ENCODE measurements around the gene PROSER3. TPM values are rescaled to one million over a fixed set of nuclear protein-coding genes. Genes with fewer than 3 reads are reported as not detected.

PROSER3 gene
- total and polyA plus RNA-seq, 2 of the 13 experiments (the other 11 are each of a cell fraction or from before 2014, with no cell fraction given): 5.1 to 5.7 TPM

GRCh38 chr19:35783469-35784434 is 25.8 kb downstream of the PROSER3 start (continued):
- TF ChIP-seq ZNF891 (CRISPR knock-in tag; IDR thresholded peaks at IDR 0.05): no peak
- TF ChIP-seq JUND (CRISPR knock-in tag; IDR thresholded peaks at IDR 0.05): peak; percentile 73
- TF ChIP-seq SMC3 (IDR thresholded peaks at IDR 0.05; ENCODE audit: low read length): no peak
- TF ChIP-seq ZNF264 (CRISPR knock-in tag; IDR thresholded peaks at IDR 0.05): no peak
- peak; percentile 45; the same call in 1 of the 2 replicates for TF ChIP-seq RXRB (CRISPR knock-in tag; IDR thresholded peaks at IDR 0.05; ENCODE audit: borderline replicate concordance)
- TF ChIP-seq AGO2 (optimal IDR thresholded peaks at IDR 0.05; ENCODE audit: low read depth, low read length): no peak
- peak; percentile 74 to 88; a peak in 3 of 4 replicates for TF ChIP-seq NR2F1 (CRISPR knock-in tag; IDR thresholded peaks at IDR 0.05)
- TF ChIP-seq ZNF263 (CRISPR knock-in tag; IDR thresholded peaks at IDR 0.05): peak; percentile 92
- TF ChIP-seq ZMYM3 (CRISPR knock-in tag; IDR thresholded peaks at IDR 0.05): no peak
- TF ChIP-seq BORCS8-MEF2B (CRISPR knock-in tag; IDR thresholded peaks at IDR 0.05): no peak
- no peak for TF ChIP-seq ZBTB25 (CRISPR knock-in tag; IDR thresholded peaks at IDR 0.05)
- no peak for TF ChIP-seq ZNF224 (CRISPR knock-in tag; IDR thresholded peaks at IDR 0.05)
- TF ChIP-seq CHD4 (IDR thresholded peaks at IDR 0.05; ENCODE audit: borderline replicate concordance, low read length): no peak
- no peak for TF ChIP-seq FOXO1 (CRISPR knock-in tag; IDR thresholded peaks at IDR 0.05)
- TF ChIP-seq MLX (CRISPR knock-in tag; IDR thresholded peaks at IDR 0.05): no peak
- TF ChIP-seq ATF7-NPFF (CRISPR knock-in tag; IDR thresholded peaks at IDR 0.05; ENCODE audit: low read depth): no peak
- peak in 1 of 2 experiments; percentile 31; a peak in 1 of 4 replicates for TF ChIP-seq HMGXB4 (CRISPR knock-in tag; IDR thresholded peaks at IDR 0.05; ENCODE audit: borderline replicate concordance in 1 of 2, low read depth in 1 of 2)
- TF ChIP-seq PREB (CRISPR knock-in tag; IDR thresholded peaks at IDR 0.05): no peak
- TF ChIP-seq IKZF1 (IDR thresholded peaks at IDR 0.05): no peak
- no peak for TF ChIP-seq ASH2L (IDR thresholded peaks at IDR 0.05; ENCODE audit: insufficient read length, low read depth, low read length)
- TF ChIP-seq ZNF496 (CRISPR knock-in tag; IDR thresholded peaks at IDR 0.05; ENCODE audit: insufficient replicate concordance): no peak

Measured in HepG2 (cell line).